Heart left ventricle (tissue), 13 donors: ENCODE data around the gene BRME1.
A peak's percentile ranks its signal among the peaks of the same experiment; 100 is the strongest.

Source experiments
- CTCF ChIP-seq, 12 donors: fragments of 200-600 bp; sonication (generic) in 4 of 12; IDR thresholded peaks; one replicate each; pipeline versions ENCODE4 v1.5.0 to v1.8.0; 2018 to 2022; ENCODE audit warnings: antibody characterized with exemption in 12 of 12, mild to moderate bottlenecking in 5 of 12
- POLR2A ChIP-seq, 2 donors: fragments of 450-650 bp; IDR thresholded peaks; one replicate each; pipeline ENCODE4 v1.6.1; 2017; ENCODE audit warnings: antibody characterized with exemption in 2 of 2, mild to moderate bottlenecking in 2 of 2, moderate library complexity in 2 of 2
- donor health status: ischemic (EF 13 %, LVEDD 7.1; RV severe dilation, severe dysfunction).
- donor health status: DM: no; HTN: yes; CAD: no.
- donor health status: DM: no; HTN: no; CAD: no.
- donor health status: ischemic (EF 25% LVEDD 6.9; RV normal size, moderate dysfunction).
- donor health status: ischemic (EF 25% LVEDD 5.7; RV mildly dilated, moderate dysfunction).
- donor health status: ischemic (EF 35%, LVEDD 5.7; RV mildly dilated, moderate dysfunction).
- donor health status: nonischemic (EF 11% LVEDD 7.7; RV severe dilation, severe dysfunction).
- donor health status: DM: yes; HTN: yes; CAD: no.
- donor health status: PGD.
- donor health status: ischemic (EF 29% LVEDD 5.4; RV normal size, mild dysfunction).
- donor health status: nonischemic (EF 23%, LVEDD 6.1; RV moderate dilation, normal function).

GRCh38 chr19:13847407-13848339 is 58.2 kb downstream of the BRME1 start:
- TF ChIP-seq CTCF (IDR thresholded peaks at IDR 0.05) (peak in 10 of 12 donors; percentile 9 to 56 (median 34)), POLR2A (IDR thresholded peaks at IDR 0.05) (peak in 1 of 2 donors; percentile 80)
